HFFc6 (cell line): ENCODE data around the gene SMOC2. TPM values are rescaled to one million over a fixed set of nuclear protein-coding genes. Genes with fewer than 3 reads are reported as not detected.
"Not testable (repeated sequence)": the region's sequence is repeated elsewhere in the genome, so short reads cannot be mapped to it uniquely, and the experiment has no call there.

ENCODE experiments used
- DNase-seq: peaks from one replicate; pipeline ENCODE4 v3.0.0-alpha.2; 2018
- H3K27ac Mint-ChIP-seq: 2 replicates; pipeline ENCODE4 v1.8.0; 2020; ENCODE audit warnings: mild to moderate bottlenecking, mixed read lengths
- H3K27me3 Mint-ChIP-seq: 2 replicates; pipeline ENCODE4 v1.8.0; 2021; ENCODE audit warnings: mild to moderate bottlenecking, moderate library complexity, mixed read lengths; ENCODE audit not compliant: insufficient read depth
- H3K36me3 Mint-ChIP-seq: 2 replicates; pipeline ENCODE4 v1.8.0; 2021; ENCODE audit warnings: low read depth, mixed read lengths
- H3K4me1 Mint-ChIP-seq: 2 replicates; pipeline ENCODE4 v1.8.0; 2020; ENCODE audit warnings: low read depth, mixed read lengths
- H3K4me3 Mint-ChIP-seq: 2 replicates; pipeline ENCODE4 v1.8.0; 2020; ENCODE audit warnings: mild to moderate bottlenecking, moderate library complexity, mixed read lengths
- H3K9me3 Mint-ChIP-seq: 2 replicates; pipeline ENCODE4 v1.8.0; 2020; ENCODE audit warnings: mild to moderate bottlenecking, mixed read lengths
- CTCF ChIP-seq: fragments of 200-600 bp; sonication (generic); IDR thresholded peaks from 2 replicates; pipeline ENCODE4 v1.5.0; 2021; ENCODE audit warnings: antibody characterized with exemption, mild to moderate bottlenecking
- total RNA-seq, 6 experiments: library from RNA; stranded (reverse); fragmentation: NEBNext Ultra II Directional; extraction: Animal tissue kit (Norgen Biotek cat#: 25700); gene quantifications; 2 replicates in 1 of 6; 3 replicates in 5 of 6; pipeline ENCODE4 v1.2.3, GENCODE V29; 2021

The SMOC2 gene
- total RNA-seq, 6 experiments from 2014 or later, result not detected

GRCh38 chr6:168562576-168563151 is 121.7 kb downstream of the SMOC2 start:
- no peaks in the 10 kb centered on the region for H3K4me1 Mint-ChIP-seq
- H3K36me3 Mint-ChIP-seq, result peaks cover 18% of the 10 kb centered on the region
- H3K4me3 Mint-ChIP-seq, result no peak overlapping the region
- H3K27me3 Mint-ChIP-seq, result no peaks in the 10 kb centered on the region
- TF ChIP-seq CTCF, result no peak
- no peak overlapping the region for H3K27ac Mint-ChIP-seq
- no peak for DNase-seq
- H3K9me3 Mint-ChIP-seq, result peaks cover 56% of the 10 kb centered on the region

- Mint-ChIP-seq H3K9me3 (peaks cover 51% of the 10 kb centered on the region), H3K4me1 (no peaks in the 10 kb centered on the region), H3K27ac (no peak overlapping the region), H3K27me3 (no peaks in the 10 kb centered on the region; the same call in 1 of the 2 replicates), H3K4me3 (no peak overlapping the region), H3K36me3 (peaks cover 16% of the 10 kb centered on the region)
- no peak for TF ChIP-seq CTCF
- no peak for DNase-seq
These were observed 122.7 kb downstream of the SMOC2 start for GRCh38 chr6:168563656-168564055.

- Mint-ChIP-seq H3K27me3 (no peaks in the 10 kb centered on the region; the same call in 1 of the 2 replicates), H3K4me1 (no peaks in the 10 kb centered on the region)
- TF ChIP-seq CTCF, result no peak
These were observed 124.1 kb downstream of the SMOC2 start for GRCh38 chr6:168565112-168565511.

GRCh38 chr6:168570211-168570610 is 129.2 kb downstream of the SMOC2 start:
- TF ChIP-seq CTCF, result no peak
- Mint-ChIP-seq H3K9me3 (peaks cover 47% of the 10 kb centered on the region), H3K27me3 (no peaks in the 10 kb centered on the region; the same call in 1 of the 2 replicates), H3K27ac (no peak overlapping the region), H3K36me3 (peaks cover 8% of the 10 kb centered on the region; the same call in 1 of the 2 replicates), H3K4me1 (no peaks in the 10 kb centered on the region), H3K4me3 (no peak overlapping the region)
- DNase-seq, result no peak

More at GRCh38 chr6:168565112-168565511, 124.1 kb downstream of the SMOC2 start:
- no peak for DNase-seq
- Mint-ChIP-seq H3K36me3 (peaks cover 10% of the 10 kb centered on the region), H3K27ac (no peak overlapping the region), H3K4me3 (no peak overlapping the region), H3K9me3 (peaks cover 52% of the 10 kb centered on the region)

GRCh38 chr6:168571268-168571667 is 130.3 kb downstream of the SMOC2 start:
- Mint-ChIP-seq H3K9me3 (peaks cover 50% of the 10 kb centered on the region), H3K4me1 (no peaks in the 10 kb centered on the region), H3K27me3 (no peaks in the 10 kb centered on the region; the same call in 1 of the 2 replicates), H3K27ac (no peak overlapping the region), H3K36me3 (0 out of 2 replicates have a peak, but pooled peaks cover 6% of the 10 kb centered on the region), H3K4me3 (no peak overlapping the region)
- no peak for TF ChIP-seq CTCF
- no peak for DNase-seq

GRCh38 chr6:168573276-168573835 is 132.4 kb downstream of the SMOC2 start:
- DNase-seq, H3K36me3 Mint-ChIP-seq, H3K4me1 Mint-ChIP-seq, H3K27ac Mint-ChIP-seq, H3K4me3 Mint-ChIP-seq, H3K27me3 Mint-ChIP-seq: not testable (repeated sequence)
- H3K9me3 Mint-ChIP-seq, result peaks cover 58% of the 10 kb centered on the region
